Retinal pigment epithelial cell (primary cell): Measurements from ENCODE around the gene SPAG5.

ENCODE experiments used
- DNase-seq: peaks from one replicate; pipeline ENCODE4 v3.0.0-alpha.2; 2010; ENCODE audit warnings: low read depth
- H3K4me3 ChIP-seq: 2 replicates; pipeline ENCODE4 v1.5.1; 2011; ENCODE audit warnings: mild to moderate bottlenecking, low read length, control low read depth, moderate library complexity
- TF ChIP-seq, protein P1 (sequence below): conservative IDR thresholded peaks from 2 replicates; pipeline ENCODE4 v1.5.1; 2011; ENCODE audit warnings: low read depth, low read length, control low read depth, inconsistent platforms

SPAG5 gene

DNA sequence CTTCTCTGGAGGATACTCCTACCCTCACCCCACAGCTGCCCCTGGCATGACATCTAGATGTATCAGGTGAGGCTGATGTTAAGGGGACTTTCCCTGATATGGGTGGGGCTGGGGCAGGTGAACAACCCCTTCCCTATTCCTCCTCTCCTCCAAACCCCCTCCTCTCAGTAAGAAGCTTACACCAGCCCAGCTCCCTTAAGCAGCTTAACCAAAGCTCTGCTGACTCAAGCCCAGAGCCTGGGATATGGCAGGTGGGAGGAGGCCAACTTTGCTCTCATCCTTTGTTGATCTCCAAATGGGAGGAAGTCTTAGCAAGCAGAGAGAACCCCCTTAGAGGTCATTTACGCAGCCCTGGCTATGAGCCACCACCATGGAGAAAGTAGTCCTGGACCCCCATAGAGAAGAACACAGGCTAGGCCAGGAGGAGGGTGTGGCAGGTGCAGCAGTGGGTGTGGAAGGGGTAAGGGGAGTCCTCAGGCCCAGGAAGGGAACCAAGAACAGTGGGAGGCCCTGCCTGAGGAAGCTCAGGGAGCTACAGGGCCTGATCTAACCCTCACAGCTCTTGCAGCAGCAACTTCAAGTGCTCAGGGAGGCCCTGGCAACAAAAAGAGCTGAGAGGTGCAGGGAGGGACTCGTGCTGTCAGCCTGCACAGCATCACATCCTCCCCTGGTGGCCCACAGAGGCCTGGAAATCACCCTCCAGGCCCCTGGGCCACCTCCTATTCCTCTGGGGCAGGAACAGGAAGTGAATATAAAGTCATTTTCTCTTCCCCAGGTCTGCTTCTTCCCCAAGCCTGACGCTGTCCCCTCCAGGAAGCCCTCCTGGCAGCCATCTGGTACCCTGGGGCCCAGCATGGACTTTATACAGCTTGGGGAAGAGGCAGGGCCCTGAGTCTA, 49.3 kb downstream of the SPAG5 start:
- DNase-seq, result peak; percentile 75
- TF ChIP-seq, protein P1, sequence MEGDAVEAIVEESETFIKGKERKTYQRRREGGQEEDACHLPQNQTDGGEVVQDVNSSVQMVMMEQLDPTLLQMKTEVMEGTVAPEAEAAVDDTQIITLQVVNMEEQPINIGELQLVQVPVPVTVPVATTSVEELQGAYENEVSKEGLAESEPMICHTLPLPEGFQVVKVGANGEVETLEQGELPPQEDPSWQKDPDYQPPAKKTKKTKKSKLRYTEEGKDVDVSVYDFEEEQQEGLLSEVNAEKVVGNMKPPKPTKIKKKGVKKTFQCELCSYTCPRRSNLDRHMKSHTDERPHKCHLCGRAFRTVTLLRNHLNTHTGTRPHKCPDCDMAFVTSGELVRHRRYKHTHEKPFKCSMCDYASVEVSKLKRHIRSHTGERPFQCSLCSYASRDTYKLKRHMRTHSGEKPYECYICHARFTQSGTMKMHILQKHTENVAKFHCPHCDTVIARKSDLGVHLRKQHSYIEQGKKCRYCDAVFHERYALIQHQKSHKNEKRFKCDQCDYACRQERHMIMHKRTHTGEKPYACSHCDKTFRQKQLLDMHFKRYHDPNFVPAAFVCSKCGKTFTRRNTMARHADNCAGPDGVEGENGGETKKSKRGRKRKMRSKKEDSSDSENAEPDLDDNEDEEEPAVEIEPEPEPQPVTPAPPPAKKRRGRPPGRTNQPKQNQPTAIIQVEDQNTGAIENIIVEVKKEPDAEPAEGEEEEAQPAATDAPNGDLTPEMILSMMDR, result no peak
- no peak overlapping the region for H3K4me3 ChIP-seq

DNA sequence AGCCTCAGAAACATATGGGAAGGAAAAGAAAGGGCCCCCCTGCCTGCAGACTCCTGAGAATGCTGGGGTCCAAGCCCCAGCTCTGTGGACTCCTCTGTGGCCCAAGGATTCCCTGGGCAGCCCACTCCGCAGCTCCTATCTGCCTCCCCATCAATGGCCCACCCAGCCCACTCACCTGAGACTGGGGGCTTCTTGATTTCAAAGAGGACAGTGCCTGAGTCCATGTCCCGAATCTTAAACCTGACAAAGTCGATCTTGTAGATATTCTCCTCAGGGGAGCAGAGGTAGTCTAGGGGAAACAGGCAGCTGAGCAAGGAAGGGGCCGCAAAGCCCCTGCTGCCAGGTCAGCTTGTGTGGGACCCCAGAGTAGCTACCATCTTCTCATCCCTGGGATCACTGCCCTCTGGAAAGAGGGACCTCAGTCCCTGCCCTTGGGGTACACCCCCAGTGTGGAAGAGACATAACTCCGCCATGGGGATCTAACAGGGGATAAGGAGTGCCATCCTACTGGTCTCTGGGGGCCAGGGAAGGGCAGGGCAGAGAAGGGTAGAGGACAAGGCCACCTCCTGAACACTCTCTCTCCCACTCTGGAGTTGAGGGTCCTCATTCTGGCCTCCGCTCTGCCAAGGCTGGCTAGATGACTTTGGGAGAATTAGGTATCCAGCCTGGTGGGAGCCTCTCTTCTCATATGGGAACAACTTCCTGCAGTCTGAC, 50.3 kb downstream of the SPAG5 start:
- no peak overlapping the region for H3K4me3 ChIP-seq
- TF ChIP-seq, protein P1, result no peak
- no peak for DNase-seq

DNA sequence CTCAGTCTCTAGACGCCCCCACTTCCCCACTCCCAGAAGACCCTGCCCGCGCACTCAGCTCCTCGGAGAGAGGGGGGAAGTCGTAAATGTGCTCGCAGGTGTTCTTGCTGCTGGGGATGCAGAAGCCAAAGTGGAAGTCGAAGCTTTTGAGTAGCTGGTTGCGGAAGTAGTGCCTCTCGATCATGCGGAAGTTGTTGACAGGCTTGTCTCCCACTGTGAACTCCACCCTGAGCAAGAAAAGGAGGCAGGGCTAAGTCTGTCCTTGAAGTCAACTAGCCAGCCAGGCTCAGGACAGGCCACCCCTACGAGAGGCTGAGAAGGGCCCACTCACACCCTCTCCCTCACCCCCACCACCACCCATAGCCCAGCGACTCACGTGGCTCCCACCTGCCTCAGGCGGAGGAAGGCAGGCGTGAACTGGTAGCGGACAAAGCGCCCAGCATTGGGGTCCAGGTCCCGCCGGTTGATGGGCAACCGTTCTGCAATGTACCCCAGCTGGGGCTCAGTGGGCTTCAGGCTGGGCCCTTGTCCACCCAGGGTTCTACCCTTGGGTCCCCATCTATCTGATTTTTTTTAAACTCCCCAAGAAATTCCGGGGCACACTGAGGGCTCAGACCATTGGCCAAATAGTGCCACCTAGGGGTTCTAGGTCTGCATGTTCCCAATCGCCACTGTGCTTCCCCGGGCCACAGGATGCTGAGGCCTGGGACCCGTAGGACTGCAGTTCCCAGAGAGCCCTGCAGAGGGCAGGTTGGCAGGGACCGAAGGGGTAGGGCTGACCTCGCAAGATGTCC, 51.0 kb downstream of the SPAG5 start:
- H3K4me3 ChIP-seq, result no peak overlapping the region
- TF ChIP-seq, protein P1, result peak; percentile 92
- no peak for DNase-seq

DNA sequence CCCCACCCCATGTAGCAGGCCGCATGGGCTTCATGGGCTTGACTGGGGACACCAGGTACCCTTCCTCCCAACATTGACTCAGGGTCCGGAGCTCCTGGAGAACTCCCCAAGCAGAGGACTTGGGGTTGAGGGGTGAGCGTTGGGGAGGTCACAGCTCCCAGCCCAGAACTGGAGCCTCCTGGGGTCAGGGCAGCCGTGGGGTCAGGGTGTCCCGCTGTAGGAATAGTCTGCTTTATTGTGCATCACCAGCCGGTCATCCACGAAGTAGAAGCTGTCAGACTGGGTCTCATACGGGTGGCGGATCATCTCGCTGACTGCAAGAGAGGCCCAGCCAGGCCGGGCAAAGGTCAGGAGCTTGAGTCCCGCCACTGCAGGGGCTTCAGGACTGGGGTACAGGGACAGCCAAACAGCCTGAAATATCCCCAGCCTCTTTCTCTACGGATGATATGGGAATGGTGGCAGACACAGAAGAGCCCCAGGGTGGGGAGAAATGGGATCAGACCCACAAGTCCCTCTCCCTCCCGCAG, 51.7 kb downstream of the SPAG5 start:
- TF ChIP-seq, protein P1, result no peak
- H3K4me3 ChIP-seq, result no peak overlapping the region
- no peak for DNase-seq

DNA sequence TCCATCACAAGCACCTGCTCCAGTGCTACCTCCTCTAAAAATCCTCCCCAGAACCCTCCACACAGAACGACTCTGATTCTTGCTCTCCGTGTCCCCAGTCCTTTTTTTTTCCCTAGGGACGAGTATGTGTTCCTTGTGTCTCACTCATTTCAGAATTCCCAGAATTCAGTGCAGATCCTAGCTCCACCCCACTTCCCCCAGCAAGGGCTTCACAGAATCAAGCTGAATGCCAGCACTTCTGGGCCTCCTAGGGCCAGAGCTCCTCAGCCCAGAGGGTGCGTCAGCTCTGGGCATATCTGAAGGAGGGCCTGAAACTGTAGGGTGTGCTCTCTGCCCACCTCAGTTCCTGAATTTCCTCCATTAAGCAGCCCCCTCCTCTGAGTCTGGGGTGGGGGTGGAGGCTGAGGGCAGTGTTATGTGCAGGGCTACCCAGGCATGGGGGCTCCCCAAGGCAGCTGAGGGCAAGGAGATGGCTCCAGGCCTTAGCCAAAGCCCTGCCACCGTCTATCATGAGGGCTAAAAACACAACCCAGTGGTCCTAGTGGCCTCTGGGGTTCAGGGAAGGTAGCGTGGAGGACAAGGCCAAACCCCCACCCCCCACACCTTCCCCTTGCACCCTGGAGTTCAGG, 52.9 kb downstream of the SPAG5 start:
- no peak for DNase-seq
- no peak overlapping the region for H3K4me3 ChIP-seq
- TF ChIP-seq, protein P1, result no peak

DNA sequence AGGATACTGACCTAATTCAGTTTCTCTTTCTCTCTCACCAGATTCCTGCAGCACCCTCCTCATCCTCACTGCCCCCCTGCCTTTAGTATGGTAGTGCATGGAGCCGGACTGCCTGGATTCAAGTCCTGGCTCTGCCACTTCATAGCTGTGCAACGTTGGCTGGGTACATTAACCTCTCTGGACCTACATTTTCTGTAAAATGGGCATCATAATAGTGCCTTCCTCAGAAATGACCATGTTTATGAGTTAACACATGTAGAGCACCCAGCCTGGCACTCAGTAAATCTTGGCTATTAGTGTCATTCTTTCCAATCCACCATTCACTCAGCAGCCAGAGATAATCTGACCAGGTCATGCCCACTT, 53.7 kb downstream of the SPAG5 start:
- TF ChIP-seq, protein P1, result no peak
- no peak overlapping the region for H3K4me3 ChIP-seq
- DNase-seq, result no peak
